GM18498 (cell line): ENCODE data around the gene BRPF1.
"Not testable (repeated sequence)": the region's sequence is repeated elsewhere in the genome, so short reads cannot be mapped to it uniquely, and the experiment has no call there.

ENCODE experiments used
- ATAC-seq: cut with Tn5 transposase; IDR thresholded peaks from one replicate; pipeline ENCODE4 v1.9.1; 2021; ENCODE audit warnings: mild to moderate bottlenecking, moderate library complexity; ENCODE audit not compliant: unreplicated experiment

BRPF1 gene

DNA sequence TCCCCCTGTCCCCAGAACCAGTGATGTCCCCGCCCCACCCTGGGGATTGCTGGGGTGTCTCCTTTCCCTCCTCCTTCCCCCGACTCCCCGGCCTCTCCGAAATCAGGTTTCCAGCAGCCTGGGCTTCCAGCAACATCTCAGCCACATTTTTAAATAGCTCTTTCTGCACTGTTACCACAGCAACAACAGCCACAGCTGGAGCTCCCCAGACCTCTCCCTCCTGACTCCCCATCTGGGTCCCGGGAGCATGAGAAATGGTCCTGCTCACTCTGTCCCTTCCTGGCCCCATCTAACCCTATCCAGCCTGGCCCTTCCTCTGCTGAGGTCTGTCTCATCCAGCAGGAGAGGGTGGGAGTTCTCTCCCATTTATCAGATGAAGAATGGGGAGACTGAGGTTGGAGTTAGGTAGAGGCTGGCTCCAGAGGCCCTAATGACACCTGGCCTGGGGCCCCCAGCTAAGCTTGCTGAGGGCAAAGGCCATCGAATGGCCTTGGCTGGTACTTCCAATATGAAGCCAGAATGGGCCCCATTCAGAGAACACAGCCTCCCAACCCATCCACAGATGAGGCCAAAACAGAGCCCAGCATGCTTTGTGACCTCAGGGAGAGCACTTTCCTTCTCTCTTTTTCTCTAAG is 36.7 kb downstream of the BRPF1 start:
- ATAC-seq = no peak

DNA sequence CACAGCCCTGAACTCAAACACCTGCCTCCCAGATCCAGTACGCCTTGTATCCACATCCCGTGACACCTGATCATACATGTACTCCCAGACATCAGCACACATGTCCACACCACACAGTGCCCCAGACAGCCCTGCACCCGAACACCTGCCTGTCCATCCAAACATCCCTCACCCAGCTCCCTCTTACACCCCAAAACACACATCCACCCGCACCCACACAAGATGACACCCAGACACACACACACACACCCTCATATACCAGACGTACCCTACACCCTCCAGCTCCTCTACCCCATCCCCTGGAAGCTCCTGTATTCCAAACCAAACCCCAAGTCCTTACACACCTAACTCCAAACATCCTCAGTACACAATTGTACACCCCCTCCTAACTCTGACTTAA is 37.5 kb downstream of the BRPF1 start:
- no peak for ATAC-seq

DNA sequence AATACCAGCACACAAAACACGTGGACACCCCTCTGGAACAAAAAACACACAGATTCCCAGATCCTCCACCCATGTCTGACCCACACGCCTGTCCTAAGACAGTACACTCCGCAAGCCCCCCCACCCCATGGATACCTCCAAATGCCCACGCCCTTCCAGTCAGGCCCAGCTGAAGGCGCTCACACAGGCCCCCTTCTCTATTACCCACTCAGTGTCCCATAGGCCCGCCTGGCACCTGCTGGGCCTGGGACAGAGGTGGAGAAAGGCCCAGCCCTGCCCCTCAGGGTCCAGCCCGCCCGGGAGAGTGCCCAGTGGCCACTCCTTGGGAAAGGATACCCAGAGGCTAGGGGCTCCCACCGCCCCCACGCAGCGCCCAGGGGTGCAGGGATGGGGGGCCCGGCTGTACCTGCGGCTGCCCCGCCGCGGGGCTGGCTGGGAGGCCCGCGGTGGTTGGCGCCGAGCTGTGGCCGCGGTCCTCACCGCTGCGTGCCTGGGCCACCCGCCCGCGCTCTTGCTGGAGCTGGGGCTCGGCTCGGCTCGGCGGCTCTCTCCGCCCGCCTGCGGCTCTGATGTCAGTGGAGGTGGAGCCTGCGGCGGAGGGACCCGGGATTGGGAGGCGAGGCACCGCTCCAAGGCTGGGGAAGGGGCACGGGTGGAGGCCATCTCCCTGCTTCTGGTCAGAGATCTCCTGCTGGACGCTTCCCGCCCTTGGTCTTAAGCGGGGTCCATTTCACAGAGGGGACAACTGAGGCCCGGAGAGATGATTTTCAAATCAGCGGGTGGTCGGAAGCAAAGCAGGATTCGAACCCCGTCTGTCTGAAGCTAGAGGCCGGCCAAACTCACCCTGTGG is 38.1 kb downstream of the BRPF1 start, which contains the start of gene CAMK1:
Gene CAMK1 (minus strand): TSS at position 522 of the 850 bp plus-strand sequence. CDS start 2,198 bp downstream, outside the sequence.
- ATAC-seq = peak; percentile 70

DNA sequence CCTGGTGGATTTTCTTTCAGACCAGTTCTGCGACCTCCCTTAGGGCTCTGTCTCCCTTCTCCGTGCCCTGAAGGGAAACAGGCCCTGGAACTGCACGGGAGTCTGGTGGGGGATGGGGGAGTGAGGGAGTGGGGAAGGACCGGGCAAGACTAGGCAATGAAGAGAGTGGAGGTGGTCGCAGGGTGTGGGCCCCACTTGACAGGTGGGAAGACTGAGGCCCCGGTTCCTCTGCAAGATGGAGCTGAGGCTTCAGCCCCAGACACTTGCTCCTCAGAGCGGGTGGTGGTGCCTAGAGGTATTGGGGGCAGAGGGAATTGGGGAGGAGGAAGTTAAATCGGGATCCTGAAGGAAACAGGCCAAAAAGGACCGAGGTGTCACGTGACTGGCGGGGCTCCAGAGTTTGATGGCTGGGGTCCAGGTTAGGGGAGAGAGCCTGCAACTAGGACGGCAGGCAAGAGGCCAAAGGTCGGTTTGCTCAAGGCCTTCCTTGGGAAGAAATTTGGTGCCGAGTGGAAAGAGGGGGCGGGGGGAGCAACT is 38.8 kb downstream of the BRPF1 start:
- ATAC-seq = no peak

DNA sequence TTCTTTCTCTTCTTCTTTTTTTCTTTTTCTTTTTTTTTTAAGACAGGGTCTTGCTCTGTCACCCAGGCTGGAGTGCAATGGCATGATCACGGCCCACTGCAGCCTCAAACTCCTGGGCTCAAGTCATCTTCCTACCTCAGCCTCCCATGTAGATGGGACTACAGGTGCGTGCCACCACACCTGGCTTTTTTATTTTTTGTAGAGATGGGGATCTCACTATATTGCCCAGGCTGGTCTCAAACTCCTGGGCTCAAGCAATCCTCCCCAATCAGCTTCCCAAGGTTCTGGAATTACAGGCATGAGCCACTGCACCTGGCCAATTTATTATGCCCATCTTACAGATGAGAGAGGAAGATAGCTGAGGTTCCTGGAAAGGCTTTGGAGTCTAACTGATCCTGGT is 39.5 kb downstream of the BRPF1 start:
- ATAC-seq = not testable (repeated sequence)

DNA sequence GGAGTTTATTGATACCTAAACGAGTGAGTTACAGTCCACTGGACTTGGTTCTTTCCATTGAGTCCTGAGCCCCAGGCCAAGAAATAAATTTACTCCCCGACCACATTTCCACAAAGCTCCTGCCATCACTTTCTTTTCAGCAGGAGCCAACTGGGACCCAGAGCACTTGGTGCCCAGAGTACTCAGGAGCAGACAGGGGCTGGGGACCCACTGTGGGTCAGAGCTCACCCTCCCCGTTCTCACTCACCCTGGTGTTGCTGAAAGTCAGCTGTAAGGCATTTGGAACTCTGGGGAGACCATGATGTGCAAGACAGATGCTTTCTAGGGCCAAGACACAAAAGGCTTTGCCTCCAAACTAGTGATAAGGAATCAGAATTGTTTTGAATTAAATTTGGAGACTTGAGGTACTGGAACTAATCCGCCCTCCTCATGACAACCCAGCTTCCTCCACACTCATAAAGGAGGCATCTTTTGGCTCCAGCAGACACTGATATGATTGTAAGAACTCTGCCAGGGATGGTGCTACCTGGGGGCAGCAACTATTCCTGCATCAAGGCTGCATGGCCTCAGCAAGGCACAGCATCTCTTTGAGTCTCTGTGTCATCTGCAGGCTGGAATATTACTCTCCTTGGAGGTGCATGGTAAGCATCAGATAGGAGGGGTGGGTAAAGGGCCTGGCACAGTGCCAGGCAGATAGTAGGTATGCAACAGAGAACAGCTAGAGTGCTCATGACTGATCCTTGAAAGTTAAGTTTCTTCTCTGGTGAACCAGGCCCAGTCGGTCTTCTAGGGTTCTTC is 45.6 kb downstream of the BRPF1 start:
- no peak for ATAC-seq

DNA sequence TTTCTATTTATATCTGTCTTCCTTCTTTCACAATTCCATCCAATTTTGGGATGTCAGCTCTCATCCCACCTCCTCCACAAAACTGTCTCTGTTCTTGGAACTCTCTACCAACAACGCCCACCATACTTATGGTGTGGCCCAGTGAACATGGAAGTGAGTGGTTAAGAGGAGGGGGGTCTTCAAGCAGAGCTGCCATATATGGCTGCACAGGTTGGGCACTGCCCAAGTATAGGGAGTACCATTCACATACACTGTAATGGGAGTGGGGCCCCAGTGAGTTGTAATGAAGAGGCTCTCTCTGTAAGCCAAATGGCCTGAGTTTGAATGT is 46.1 kb downstream of the BRPF1 start:
- ATAC-seq = no peak

DNA sequence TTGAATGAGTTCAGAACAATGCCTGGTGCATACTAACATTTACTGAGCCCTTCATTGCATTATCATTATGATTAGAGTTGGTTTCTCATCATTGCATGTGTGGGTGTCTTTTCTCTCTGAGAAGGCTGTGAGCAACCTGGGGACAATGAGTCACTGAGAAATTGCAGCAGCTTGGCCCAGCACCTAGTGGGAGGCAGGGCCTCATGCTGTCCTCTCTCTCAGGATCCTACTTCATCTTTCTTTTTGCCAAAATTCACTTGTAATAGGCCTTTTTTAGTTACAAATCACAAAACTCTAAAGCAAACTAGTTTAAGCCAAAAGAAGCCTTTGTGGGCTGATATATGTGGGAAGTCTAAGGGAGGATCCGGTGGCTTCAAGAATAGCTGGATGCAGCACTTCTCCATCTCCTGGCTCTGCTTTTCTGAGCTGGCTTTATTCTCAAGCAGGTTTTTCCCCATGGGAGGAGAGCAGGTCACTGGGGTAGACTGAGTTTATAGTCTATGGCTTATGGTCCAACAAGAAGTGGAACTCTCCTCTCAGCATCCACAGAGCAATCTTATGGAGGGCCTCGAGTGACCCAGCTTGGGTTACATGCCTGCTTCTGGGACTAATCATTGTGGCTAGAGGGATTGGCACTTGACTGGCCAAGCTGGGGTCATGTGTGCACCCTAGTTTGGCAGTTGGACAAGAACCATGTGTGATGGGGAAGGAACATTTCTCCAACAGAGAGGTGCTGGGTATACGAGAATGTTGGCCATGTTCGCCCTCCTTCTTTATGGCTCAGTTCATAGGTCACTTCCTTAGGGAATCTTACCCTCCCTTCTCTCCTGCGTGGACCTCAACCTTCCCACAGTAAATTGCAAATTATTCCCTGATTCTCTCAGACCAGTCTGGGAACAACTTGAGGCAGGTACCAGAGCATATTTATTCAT is 46.9 kb downstream of the BRPF1 start:
- no peak for ATAC-seq

DNA sequence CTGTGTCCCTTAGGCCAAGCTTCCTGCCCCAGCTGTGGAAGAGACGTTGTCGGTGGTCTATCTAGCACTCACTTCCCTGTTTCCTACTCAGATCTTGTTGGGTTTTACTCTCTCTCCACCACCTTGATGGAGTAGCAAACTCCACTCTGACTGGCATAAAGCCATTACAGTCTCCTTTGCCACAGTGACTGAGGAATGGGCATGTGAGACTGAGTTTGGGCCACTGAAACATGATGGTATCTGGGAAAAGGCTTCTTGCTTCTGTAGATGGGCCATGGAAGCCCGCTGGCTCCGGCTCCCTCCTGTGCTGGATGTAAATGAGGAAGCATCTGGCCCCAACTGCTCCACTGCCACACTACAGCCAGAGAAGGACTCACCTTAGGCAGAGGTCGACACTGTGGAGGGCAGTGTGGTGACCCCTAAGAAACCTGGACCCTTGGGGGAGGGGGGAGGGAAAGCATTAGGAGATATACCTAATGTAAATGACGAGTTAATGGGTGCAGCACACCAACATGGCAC is 47.6 kb downstream of the BRPF1 start:
- ATAC-seq = no peak

DNA sequence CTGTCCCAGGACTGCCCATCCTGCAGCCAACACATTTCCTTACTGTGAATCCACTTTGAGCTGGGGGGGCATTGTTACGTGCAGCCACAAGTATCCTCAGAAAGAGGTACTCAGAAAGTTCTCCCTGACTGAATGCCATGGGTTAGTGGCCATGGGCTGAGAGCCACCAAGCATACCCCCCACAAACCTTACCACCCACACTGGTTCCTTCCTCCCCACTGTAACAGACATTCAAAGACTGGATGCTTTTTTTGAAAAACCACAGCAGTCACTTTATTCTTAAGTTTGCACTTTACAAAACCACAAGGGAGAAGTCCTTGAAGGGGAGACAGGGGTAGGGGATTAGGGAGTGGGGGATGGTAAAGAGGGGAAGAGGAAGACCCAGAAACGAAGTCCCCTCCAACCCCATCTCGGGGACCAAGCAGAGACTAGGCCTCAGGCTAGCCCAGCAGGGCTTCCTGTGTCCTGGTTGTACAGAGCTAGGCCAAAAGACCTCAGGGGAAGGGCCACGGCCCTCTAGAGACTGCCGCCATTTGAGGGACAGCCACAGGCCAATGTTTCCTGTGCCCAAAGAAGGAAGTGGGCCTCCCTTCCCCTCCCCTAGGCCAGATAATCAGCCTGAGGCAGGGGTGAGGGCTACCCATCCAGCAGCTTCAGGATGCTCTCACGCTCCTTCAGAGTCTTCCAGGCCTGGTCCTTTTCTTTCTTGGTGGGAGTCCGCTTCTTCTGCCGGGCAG is 48.4 kb downstream of the BRPF1 start:
- peak; percentile 55 for ATAC-seq

DNA sequence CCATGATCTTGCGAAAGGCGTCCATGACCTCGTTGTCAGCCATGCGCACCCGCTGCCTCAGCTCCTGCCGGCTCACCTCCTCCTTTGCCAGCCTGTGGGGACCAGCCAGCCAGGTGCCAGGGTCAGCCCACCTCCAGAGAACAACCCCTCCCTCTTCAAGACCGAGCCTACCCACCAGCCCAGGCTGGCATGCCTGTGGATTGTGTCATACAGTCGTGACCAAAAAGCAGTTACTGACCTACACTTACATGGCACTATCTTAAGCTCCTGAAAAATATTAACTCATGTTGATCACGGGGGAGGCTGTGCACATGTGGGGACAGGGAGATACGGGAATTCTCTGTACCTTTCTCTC is 48.9 kb downstream of the BRPF1 start:
- no peak for ATAC-seq

DNA sequence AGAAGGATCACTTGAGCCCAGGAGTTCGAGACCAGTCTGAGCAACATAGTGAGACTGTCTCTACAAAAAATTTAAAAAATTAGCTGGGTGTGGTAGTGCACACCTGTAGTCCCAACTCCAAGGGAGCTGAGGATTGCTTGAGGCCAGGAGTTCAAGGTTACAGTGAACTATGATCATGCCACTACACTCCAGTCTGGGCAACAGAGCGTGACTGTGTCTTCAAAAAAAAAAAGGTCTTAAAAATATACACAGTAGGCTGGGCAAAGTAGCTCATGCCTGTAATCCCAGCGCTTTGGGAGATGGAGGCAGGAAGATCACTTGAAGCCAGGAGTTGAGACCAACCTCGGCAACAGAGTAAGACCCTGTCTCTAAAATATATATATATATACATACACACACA is 49.4 kb downstream of the BRPF1 start:
- ATAC-seq = no peak

DNA sequence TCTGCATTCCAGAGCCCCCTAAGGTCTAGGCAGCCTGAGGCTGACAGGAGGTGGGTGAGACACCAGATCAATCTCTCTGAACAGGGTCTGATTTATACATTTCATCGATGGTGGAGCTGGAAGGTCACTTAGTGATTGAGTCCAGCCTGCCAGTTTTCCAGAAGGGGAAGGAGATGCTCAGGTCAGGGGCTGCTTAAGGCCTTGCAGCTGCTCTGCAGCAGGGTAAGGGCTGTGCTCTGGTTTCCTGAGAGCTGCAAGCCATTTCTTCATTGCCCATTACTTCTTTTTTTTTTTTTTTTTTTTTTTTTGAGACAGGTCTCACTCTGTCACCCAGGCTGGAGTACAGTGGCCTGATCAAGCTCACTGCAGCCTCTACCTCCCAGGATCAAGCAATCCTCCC is 50.0 kb downstream of the BRPF1 start:
- no peak for ATAC-seq

DNA sequence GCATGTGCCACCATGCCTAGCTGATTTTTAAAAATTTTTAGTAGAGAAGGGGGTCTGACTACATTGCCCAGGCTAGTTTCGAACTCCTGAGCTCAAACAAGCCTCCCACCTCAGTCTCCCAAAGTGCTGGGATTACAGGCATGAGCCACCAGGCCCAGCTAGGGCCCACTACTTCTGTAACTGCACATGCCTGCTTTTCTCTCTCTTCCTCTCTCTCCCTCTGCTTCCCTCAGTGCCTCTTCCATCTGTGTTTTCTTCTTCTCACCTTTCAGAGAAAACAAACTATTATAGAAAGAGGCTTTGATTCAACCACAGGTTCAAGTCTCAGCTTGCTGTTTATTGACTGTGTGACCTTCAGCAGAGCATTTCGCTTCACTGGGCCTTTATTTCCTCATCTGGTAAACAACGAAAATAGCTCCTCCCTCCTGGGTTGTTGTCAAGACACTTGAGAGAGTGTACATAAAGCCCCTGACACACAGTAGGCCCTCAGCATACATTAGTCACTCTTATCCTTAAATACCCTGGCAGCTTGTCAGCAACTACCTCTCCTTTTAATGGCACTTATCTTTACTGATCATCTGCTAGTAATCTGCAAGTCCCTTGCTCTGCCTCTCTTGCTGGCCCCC is 50.6 kb downstream of the BRPF1 start:
- ATAC-seq = no peak

DNA sequence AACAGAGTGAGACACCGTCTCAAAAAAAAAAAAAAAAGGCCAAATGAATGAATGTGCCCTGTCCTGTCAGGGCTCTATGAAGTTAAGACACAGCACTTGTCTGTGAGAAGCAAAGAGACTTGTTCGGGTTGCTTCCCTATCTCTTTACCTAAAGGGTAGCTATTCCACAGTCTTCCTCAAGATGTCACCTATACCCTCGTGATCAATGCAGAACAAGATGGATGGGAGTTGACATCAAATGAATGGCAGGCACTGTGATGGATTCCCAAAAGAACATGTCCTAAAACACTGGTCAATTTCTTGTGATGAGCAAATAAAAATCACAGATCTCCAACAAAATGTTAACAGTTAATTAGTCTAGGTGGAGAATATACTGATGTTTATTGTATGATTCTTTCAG is 51.2 kb downstream of the BRPF1 start:
- ATAC-seq = no peak

DNA sequence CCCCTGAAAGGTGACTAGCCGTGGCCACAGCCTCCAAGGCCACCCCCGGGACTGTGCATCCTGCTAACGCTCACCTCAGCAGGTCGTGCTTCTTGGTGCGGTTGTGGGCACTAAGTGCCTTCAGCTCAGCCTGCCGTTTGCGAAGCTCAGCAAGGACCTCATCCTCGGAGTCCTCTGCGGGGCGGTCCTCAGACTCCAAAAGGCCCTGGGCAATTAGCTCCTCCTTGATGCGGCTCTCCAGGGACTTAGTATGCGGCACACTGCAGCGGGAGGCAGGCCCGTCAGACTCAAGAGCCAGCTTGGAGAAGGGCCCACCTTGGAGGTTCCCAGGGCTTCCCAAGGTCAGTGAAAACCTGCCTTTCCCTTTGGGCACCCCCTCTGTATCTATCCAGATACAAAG is 52.4 kb downstream of the BRPF1 start:
- ATAC-seq = no peak

DNA sequence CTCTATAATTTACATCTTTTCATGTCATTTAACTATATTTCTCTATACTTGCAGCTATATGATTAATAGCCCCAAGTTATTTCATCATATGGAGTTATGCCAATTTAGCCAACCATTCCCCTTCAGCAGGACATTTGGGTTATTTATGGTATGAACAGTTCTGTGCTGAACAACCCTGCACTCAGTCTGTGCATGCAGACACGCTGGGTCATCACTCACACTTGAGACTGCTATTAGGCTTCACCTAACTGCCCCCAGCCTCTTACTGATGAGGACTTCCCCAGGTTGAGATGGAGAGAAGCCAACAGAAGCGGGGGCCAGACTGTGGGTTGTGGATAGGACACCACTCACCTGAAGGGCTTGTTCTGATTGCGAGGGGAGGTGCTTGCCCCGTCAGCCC is 53.4 kb downstream of the BRPF1 start:
- no peak for ATAC-seq

DNA sequence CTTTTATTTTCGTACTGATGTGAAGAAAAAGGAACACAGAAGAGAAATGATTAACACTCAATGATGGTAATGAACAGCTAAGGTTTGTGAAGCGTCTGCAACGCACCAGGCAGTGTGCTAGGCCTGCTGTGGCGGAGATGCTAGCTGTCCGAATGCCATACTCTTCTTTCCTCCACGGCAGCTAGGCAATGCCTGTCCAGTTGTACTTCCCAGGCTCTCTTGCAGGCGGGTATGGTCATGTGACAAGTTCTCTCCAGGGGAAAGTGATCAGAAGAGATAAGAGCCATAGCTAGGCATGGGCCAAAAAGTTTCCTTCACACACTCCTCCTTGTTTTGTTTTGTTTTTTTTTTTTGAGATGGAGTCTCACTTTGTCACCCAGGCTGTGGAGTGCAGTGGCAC is 54.1 kb downstream of the BRPF1 start:
- ATAC-seq = no peak

DNA sequence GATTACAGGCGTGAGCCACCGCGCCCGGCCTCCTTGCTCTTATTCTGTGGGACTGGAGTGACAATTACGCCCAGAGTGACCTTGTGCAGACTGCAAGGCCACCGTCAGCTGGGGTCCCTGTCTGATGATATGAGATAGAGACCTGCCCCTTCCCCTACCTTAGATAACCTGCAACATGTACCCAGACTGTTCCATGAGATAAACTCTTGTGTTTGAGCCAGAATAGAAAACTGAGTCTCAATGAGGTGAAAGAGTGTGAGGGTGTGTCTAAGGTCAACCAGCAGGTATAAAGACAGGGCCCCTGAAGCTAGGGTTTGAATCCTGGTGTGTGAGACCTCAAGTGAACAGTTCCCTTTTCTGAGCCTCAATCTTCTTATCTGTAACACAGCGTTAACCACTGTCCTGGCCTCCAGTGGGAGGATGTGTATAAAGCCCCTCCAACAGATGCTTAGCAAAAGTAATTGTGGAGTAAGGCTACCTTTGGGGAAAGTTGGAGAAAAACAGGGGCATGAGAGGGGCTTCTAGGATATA is 54.7 kb downstream of the BRPF1 start:
- no peak for ATAC-seq
